IMR-90 (cell line): ENCODE data around the gene RALGPS1. TPM values are rescaled to one million over a fixed set of nuclear protein-coding genes. Genes with fewer than 3 reads are reported as not detected.
A peak's percentile ranks its signal among the peaks of the same experiment; 100 is the strongest.

Source experiments
- ATAC-seq: fragments of 200-7000 bp; cut with Tn5 transposase; 2 replicates; pipeline ENCODE4 v1.9.1; 2020; ENCODE audit warnings: low read depth, mild to moderate bottlenecking, moderate library complexity
- BruUV-seq: library from RNA; stranded (reverse); fragments of 400-500 nt; replicated peaks from 2 replicates; lab custom pipeline; 2021; lab: Mats Ljungman, UMichigan
- CTCF ChIA-PET: fragments of 300-600 bp; formaldehyde crosslinking; extraction: SDS; loops from one replicate; lab custom pipeline; 2021; ENCODE audit warnings: antibody characterized with exemption; lab: Yijun Ruan, JAX
- POLR2A ChIA-PET: fragments of 300-600 bp; sonication (Branson Sonifier 250); formaldehyde crosslinking; loops from one replicate; lab custom pipeline; 2022; ENCODE audit warnings: antibody characterized with exemption; ENCODE audit not compliant: unreplicated experiment; lab: Charles Lee
- DNase-seq: peaks from one replicate; pipeline ENCODE4 v3.0.0; 2013
- H2AFZ ChIP-seq: replicated peaks from 2 replicates; pipeline ENCODE3; 2013; ENCODE audit warnings: low read length, mild to moderate bottlenecking; ENCODE audit not compliant: poor library complexity
- H2AK5ac ChIP-seq: 2 replicates; pipeline ENCODE4 v1.6.1; 2013; ENCODE audit warnings: low read depth, low read length, inconsistent platforms
- H2AK9ac ChIP-seq: replicated peaks from 2 replicates; pipeline ENCODE3; 2013; ENCODE audit warnings: mild to moderate bottlenecking, low read depth, low read length, moderate library complexity; ENCODE audit not compliant: poor library complexity
- H2BK120ac ChIP-seq: 2 replicates; pipeline ENCODE4 v1.6.1; 2013; ENCODE audit warnings: low read depth, low read length, inconsistent platforms
- H2BK15ac ChIP-seq: 3 replicates; pipeline ENCODE4 v1.6.1; 2013; ENCODE audit warnings: low read depth, low read length, inconsistent platforms
- H2BK20ac ChIP-seq: 2 replicates; pipeline ENCODE4 v1.6.1; 2013; ENCODE audit warnings: low read depth, mild to moderate bottlenecking, inconsistent platforms, low read length, moderate library complexity
- H2BK5ac ChIP-seq: 2 replicates; pipeline ENCODE4 v1.6.1; 2013; ENCODE audit warnings: mild to moderate bottlenecking, low read depth, low read length, inconsistent platforms; ENCODE audit not compliant: poor library complexity, severe bottlenecking
- H3K14ac ChIP-seq: replicated peaks from 2 replicates; pipeline ENCODE4 v1.6.1; 2013; ENCODE audit warnings: low read depth, low read length, inconsistent platforms
- H3K18ac ChIP-seq: 2 replicates; pipeline ENCODE4 v1.6.1; 2013; ENCODE audit warnings: low read depth, low read length, control low read depth
- H3K23ac ChIP-seq: 2 replicates; pipeline ENCODE4 v1.6.1; 2013; ENCODE audit warnings: low read depth, low read length, inconsistent platforms
- H3K27ac ChIP-seq: 2 replicates; pipeline ENCODE4 v1.5.1; 2013; ENCODE audit warnings: mild to moderate bottlenecking, control low read depth, low read length; ENCODE audit not compliant: insufficient read depth
- H3K27me3 ChIP-seq: 2 replicates; pipeline ENCODE4 v1.6.1; 2013; ENCODE audit warnings: low read length; ENCODE audit not compliant: control insufficient read depth, insufficient read depth
- H3K36me3 ChIP-seq: 2 replicates; pipeline ENCODE4 v1.6.1; 2013; ENCODE audit warnings: low read length, mixed read lengths; ENCODE audit not compliant: control insufficient read depth, insufficient read depth
- H3K4ac ChIP-seq: 2 replicates; pipeline ENCODE4 v1.6.1; 2013; ENCODE audit warnings: low read depth, low read length, inconsistent platforms
- H3K4me1 ChIP-seq: 2 replicates; pipeline ENCODE4 v1.6.1; 2013; ENCODE audit warnings: low read length, mixed read lengths; ENCODE audit not compliant: control insufficient read depth, insufficient read depth
- H3K4me2 ChIP-seq: 2 replicates; pipeline ENCODE4 v1.6.1; 2013; ENCODE audit warnings: low read depth, mild to moderate bottlenecking, control low read depth, low read length, moderate library complexity
- H3K4me3 ChIP-seq: 2 replicates; pipeline ENCODE4 v1.5.1; 2013; ENCODE audit warnings: low read depth, mild to moderate bottlenecking, control low read depth, low read length, moderate library complexity; ENCODE audit not compliant: insufficient read depth
- H3K56ac ChIP-seq: 2 replicates; pipeline ENCODE4 v1.6.1; 2013; ENCODE audit warnings: low read length, inconsistent platforms; ENCODE audit not compliant: insufficient read depth; ENCODE audit errors: extremely low read depth
- H3K79me1 ChIP-seq, 2 experiments: 2 replicates each; pipeline ENCODE4 v1.6.1; 2013; ENCODE audit warnings: low read length in 2 of 2, inconsistent platforms in 1 of 2, low read depth in 1 of 2
- H3K9ac ChIP-seq: 2 replicates; pipeline ENCODE4 v1.6.1; 2013; ENCODE audit warnings: low read depth, low read length, control low read depth
- H3K9me1 ChIP-seq: 2 replicates; pipeline ENCODE4 v1.6.1; 2013; ENCODE audit warnings: low read length, inconsistent platforms; ENCODE audit not compliant: insufficient read depth
- H3K9me3 ChIP-seq: 2 replicates; pipeline ENCODE4 v1.6.1; 2013; ENCODE audit warnings: low read length; ENCODE audit not compliant: control insufficient read depth, insufficient read depth
- H4K20me1 ChIP-seq: 2 replicates; pipeline ENCODE4 v1.6.1; 2013; ENCODE audit warnings: low read length, inconsistent platforms; ENCODE audit not compliant: insufficient read depth
- H4K5ac ChIP-seq: 2 replicates; pipeline ENCODE4 v1.6.1; 2013; ENCODE audit warnings: mild to moderate bottlenecking, low read depth, low read length, control low read depth
- H4K8ac ChIP-seq, 2 experiments: 2 replicates each; pipeline ENCODE4 v1.6.1; 2013; ENCODE audit warnings: low read depth in 2 of 2, low read length in 2 of 2, control low read depth in 1 of 2, inconsistent platforms in 1 of 2
- H4K91ac ChIP-seq: 2 replicates; pipeline ENCODE4 v1.6.1; 2013; ENCODE audit warnings: low read depth, low read length, inconsistent platforms; ENCODE audit not compliant: insufficient read depth
- BHLHE40 ChIP-seq: fragments of 150-350 bp; IDR thresholded peaks from 2 replicates; pipeline ENCODE4 v1.6.1; 2016; ENCODE audit warnings: mild to moderate bottlenecking, low read depth, low read length
- CEBPB ChIP-seq: IDR thresholded peaks from 2 replicates; pipeline ENCODE4 v1.6.1; 2012; ENCODE audit warnings: low read depth, low read length, improper control_type of control experiment
- CHD1 ChIP-seq: IDR thresholded peaks from 2 replicates; pipeline ENCODE4 v1.6.1; 2012; ENCODE audit warnings: low read depth, low read length, improper control_type of control experiment
- CTCF ChIP-seq: conservative IDR thresholded peaks from 2 replicates; pipeline ENCODE4 v1.5.1; 2012; ENCODE audit warnings: mild to moderate bottlenecking, low read depth, low read length, improper control_type of control experiment
- MAFK ChIP-seq: IDR thresholded peaks from 2 replicates; pipeline ENCODE4 v1.6.1; 2012; ENCODE audit warnings: low read depth, low read length, improper control_type of control experiment
- MAZ ChIP-seq: IDR thresholded peaks from 2 replicates; pipeline ENCODE4 v1.6.1; 2012; ENCODE audit warnings: low read depth, mild to moderate bottlenecking, low read length, improper control_type of control experiment, moderate library complexity, borderline replicate concordance
- MXI1 ChIP-seq: IDR thresholded peaks from 2 replicates; pipeline ENCODE4 v1.6.1; 2012; ENCODE audit warnings: low read depth, mild to moderate bottlenecking, low read length, moderate library complexity, borderline replicate concordance
- NFE2L2 ChIP-seq: fragments of 150-350 bp; IDR thresholded peaks from 2 replicates; pipeline ENCODE4 v1.6.1; 2016; ENCODE audit warnings: low read depth, mild to moderate bottlenecking, low read length
- RAD21 ChIP-seq: IDR thresholded peaks from 2 replicates; pipeline ENCODE4 v1.6.1; 2012; ENCODE audit warnings: low read length, improper control_type of control experiment
- RCOR1 ChIP-seq: IDR thresholded peaks from 2 replicates; pipeline ENCODE4 v1.6.1; 2012; ENCODE audit warnings: mild to moderate bottlenecking, low read length, improper control_type of control experiment; ENCODE audit not compliant: insufficient replicate concordance
- RFX5 ChIP-seq: IDR thresholded peaks from 2 replicates; pipeline ENCODE4 v1.8.0; 2012; ENCODE audit warnings: low read depth, mild to moderate bottlenecking, low read length, moderate library complexity
- WGBS, 2 experiments: methylation state at CpG; one replicate each; pipeline versions ENCODE4 v1.1.5 to v1.1.7; 2013; ENCODE audit warnings: missing lambda C conversion rate in 2 of 2; ENCODE audit not compliant: insufficient read length in 1 of 2; ENCODE audit errors: extremely low coverage in 2 of 2; 5-methylcytosine and 5-hydroxymethylcytosine counted together
- dilution Hi-C: fragments of 300-500 bp; cut with HindIII; formaldehyde crosslinking; loops from one replicate; pipeline ENCODE4 v1.14.3; 2018; ENCODE audit warnings: low sequenced_read_pairs; ENCODE audit not compliant: unreplicated experiment
- in situ Hi-C: fragments of 300-500 bp; cut with MboI; formaldehyde crosslinking; loops from 3 replicates; pipeline ENCODE4 v1.14.3; 2019; ENCODE audit warnings: low sequenced_read_pairs, inconsistent platforms, mixed read lengths
- intact Hi-C: fragments of 100-400 bp; cut with micrococcal nuclease; formaldehyde crosslinking; loops from 2 replicates; pipeline ENCODE4 v1.10.0; 2022
- polyA plus RNA-seq, 3 experiments: library from polyadenylated mRNA; depleted of rRNA; stranded (reverse); fragments of >200 nt; gene quantifications; 2 replicates each; pipeline ENCODE4 v1.2.3, GENCODE V29; 2012; ENCODE audit warnings: low replicate concordance in 1 of 3
- total RNA-seq: library from RNA; depleted of rRNA; stranded (reverse); fragments of >200 nt; gene quantifications from 2 replicates; pipeline ENCODE4 v1.2.3, GENCODE V29; 2012

Gene RALGPS1
- total and polyA plus RNA-seq, 2 of the 4 experiments (the other 2 are of a cell fraction) = 0.90 to 2.8 TPM

GRCh38 chr9:127184641-127185040 lies 270.1 kb downstream of the RALGPS1 start (continued):
- TF ChIP-seq CEBPB (no peak), MAFK (no peak), BHLHE40 (no peak), MAZ (no peak)

GRCh38 chr9:127185181-127185580 lies 270.6 kb downstream of the RALGPS1 start:
- Histone ChIP-seq H4K91ac (peak overlapping the region; percentile 33), H3K27ac (peak overlapping the region; percentile 49; the same call in 1 of the 2 replicates), H3K4ac (peak overlapping the region; percentile 74), H3K9me1 (peaks cover 21% of the 10 kb centered on the region), H2BK20ac (peak overlapping the region; percentile 60; the same call in 1 of the 2 replicates), H3K14ac (no peak overlapping the region), H3K9ac (no peak overlapping the region), H2AFZ (no peak overlapping the region), H4K20me1 (no peaks in the 10 kb centered on the region), H2BK15ac (peak overlapping the region; percentile 47), H2BK5ac (no peak overlapping the region), H4K8ac (no peak overlapping the region; a peak in 1 of 4 replicates), H2AK9ac (no peak overlapping the region), H3K36me3 (no peaks in the 10 kb centered on the region), H4K5ac (peak overlapping the region; percentile 77; the same call in 1 of the 2 replicates), H3K23ac (no peak overlapping the region), H3K79me1 (no peaks in the 10 kb centered on the region; a peak in 1 of 4 replicates), H2AK5ac (peak overlapping the region; percentile 85; the same call in 1 of the 2 replicates), H3K4me3 (no peak overlapping the region), H2BK120ac (peak overlapping the region; percentile 70), H3K56ac (no peak overlapping the region), H3K27me3 (no peaks in the 10 kb centered on the region), H3K18ac (peak overlapping the region; percentile 51; the same call in 1 of the 2 replicates), H3K4me2 (no peak overlapping the region), H3K9me3 (no peaks in the 10 kb centered on the region), H3K4me1 (peaks cover 37% of the 10 kb centered on the region)
- CTCF ChIA-PET = no interaction called here
- WGBS, 2 experiments = 74% methylated on average over 2 of the region's 5 CpGs; no CpG with 5 or more reads in 1 of the 2 experiments
- in situ Hi-C loops (loop anchor here (5.0 kb wide), 1 partner anchor 63 kb away; the partner anchor contains the start of gene ANGPTL2), intact Hi-C loops (no loop called here), dilution Hi-C loops (no loop called here)
- DNase-seq (no peak), ATAC-seq (no peak)
- TF ChIP-seq RCOR1 = no peak
- TF ChIP-seq MAZ = no peak
- no peak for TF ChIP-seq MAFK
- no peak for TF ChIP-seq MXI1
- no peak for TF ChIP-seq CTCF
- TF ChIP-seq RFX5 = no peak
- TF ChIP-seq CHD1 = no peak
- TF ChIP-seq NFE2L2 = no peak
- no peak for TF ChIP-seq RAD21
- no TSS peak for BruUV-seq
- POLR2A ChIA-PET = interaction anchor here (1.2 kb wide), 1 partner anchor 22 kb away, joined by 3 read pairs; no protein-coding TSS in a partner anchor
